Fibroblast of skin of right biceps (primary cell): ENCODE data around the gene ZNF80.
"Not testable (repeated sequence)": the region's sequence is repeated elsewhere in the genome, so short reads cannot be mapped to it uniquely, and the experiment has no call there.

Experiments
- DNase-seq: peaks from one replicate; pipeline ENCODE4 v3.0.0-alpha.2; 2013

Gene ZNF80

DNA sequence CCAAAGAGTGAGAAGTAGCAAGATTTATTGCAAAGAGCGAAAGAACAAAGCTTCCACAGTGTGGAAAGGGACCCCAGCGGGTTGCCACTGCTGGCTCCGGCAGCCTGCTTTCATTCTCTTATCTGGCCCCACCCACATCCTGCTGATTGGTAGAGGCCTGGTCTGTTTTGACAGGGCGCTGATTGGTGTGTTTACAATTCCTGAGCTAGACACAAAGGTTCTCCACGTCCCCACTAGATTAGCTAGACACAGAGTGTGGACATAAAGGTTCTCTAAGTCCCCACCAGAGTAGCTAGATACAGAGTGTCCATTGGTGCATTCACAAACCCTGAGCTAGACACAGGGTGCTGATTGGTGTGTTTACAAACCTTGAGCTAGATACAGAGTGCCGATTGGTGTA is at the start of gene ZNF80:
TSS of gene ZNF80 (minus strand) at position 101 of the 400 bp plus-strand sequence. CDS start 504 bp downstream, outside the sequence.
- not testable (repeated sequence) for DNase-seq

DNA sequence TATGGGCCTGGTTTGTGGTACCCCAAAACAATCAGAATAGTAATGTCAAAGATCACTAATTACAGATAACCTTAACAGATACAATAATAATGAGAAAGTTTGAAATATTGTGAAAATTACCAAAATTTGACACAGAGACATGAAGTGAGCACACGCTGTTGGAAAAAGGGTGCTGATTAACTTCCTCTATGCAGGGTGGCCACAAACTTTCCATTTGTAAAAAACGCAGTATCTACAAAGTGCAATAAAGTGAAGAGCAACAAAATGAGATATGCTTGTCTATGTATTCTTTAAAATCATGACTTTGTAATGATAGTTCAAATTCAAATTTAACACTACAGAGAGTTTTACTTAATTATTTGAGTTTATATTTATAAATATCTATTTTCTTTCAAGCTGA is 48.9 kb upstream of the ZNF80 start:
- DNase-seq = no peak

DNA sequence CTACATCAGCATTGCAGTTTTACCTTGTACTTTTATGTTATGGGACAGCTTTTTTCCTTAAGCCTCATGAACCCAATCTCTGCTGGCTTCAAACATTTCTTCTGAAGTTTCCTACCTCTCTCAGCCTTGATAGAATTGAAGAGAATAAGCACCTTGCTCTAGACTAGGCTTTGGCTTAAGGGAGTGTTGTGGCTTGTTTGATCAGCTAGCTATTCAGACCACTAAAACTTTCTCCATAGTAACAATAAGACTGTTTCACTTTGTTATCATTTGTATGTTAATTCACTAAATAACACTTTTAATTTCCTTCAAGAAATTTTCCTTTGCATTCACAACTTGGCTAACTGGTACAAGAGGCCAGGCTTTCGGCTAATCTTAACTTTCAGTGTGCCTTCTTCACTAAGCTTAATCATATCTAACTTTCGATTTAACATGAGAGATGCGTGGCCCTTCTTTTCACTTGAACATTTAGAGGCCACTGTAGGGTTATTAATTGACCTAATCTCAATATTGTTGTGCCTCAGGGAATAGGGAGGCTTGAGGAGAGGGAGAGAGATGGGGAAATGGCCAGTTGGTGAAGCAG is 48.4 kb upstream of the ZNF80 start:
- DNase-seq = no peak

DNA sequence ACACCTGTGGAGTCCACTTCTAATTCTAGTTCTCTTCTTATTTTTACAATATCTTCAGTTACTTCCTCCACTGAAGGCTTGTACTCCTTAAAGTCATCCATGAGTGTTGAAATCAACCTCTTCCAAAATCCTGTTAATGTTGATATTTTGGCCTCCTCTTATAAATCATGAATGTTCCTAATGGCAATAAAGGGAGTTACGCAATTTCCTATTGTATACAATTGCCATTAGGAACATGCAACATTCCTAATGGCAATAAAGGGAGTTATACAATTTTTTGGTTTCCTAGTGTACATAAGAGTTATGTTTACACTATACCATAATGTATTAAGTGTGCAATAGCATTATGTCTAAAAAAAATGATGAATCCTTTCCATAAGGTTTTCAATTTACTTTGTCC is 47.3 kb upstream of the ZNF80 start:
- no peak for DNase-seq

DNA sequence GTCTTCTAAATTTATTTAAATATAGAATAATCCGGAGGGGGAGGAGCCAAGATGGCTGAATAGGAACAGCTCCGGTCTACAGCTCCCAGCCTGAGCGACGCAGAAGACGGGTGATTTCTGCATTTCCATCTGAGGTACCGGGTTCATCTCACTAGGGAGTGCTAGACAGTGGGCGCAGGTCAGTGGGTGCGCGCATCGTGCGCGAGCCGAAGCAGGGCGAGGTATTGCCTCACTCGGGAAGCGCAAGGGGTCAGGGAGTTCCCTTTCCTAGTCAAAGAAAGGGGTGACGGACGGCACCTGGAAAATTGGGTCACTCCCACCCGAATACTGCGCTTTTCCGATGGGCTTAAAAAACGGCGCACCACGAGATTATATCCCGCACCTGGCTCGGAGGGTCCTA is 39.5 kb upstream of the ZNF80 start:
- not testable (repeated sequence) for DNase-seq

DNA sequence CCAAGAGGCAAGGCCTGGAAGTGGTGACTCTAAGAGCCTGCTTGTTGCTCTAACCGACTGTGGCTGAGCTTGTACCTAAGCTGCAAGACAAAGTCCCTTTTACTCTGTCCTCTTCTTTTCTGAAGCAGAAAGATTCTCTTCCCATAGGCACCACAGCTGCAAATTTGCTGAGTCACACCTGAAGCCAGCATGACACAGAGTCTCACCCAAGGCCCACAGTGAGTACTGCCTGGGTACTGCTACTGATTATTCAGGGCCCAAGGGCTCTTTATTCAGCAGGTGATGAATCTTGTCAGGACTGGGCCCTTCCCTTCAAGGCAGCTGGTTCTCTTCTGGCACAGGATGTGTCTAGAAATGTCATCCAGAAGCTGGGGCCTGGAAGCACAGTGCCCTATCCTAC is 37.6 kb upstream of the ZNF80 start:
- peak; percentile 9 for DNase-seq

DNA sequence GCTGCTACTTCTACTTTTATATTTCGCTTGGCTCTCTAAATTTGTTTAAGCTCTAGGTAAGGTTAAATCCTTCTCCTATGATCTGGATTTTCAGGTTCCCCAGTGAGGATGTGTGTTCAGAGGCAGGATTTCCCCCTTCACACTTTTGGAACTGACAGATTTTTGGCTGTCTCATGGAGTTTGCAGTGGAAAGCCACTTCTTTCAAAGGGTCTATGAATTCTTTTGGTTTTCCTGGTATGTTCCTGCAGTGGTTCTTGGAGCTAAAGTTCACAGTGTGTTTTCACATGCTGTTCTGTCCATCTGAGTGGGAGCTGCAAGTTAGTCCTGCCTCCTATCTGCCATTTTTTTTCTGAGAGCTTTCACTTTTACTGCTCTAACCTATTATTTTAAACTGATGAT is 34.9 kb upstream of the ZNF80 start:
- no peak for DNase-seq

DNA sequence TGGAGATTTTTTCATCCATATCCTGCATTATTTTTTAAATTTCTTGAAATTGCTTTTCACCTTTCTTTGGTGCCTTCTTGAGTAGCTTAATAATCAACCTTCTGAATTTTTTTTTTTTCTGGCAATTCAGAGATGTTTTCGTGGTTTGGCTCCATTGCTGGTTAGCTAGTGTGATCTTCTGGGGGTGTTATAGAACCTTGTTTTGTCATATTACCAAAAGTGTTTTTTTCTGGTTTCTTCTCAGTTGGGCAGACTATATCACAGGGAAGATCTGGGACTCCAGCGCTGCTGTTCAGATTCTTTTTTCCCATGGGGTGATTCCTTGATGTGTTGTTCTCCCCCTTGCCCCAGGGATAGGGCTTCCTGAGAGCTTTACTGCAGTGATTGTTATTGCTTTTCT is 32.6 kb upstream of the ZNF80 start:
- no peak for DNase-seq

DNA sequence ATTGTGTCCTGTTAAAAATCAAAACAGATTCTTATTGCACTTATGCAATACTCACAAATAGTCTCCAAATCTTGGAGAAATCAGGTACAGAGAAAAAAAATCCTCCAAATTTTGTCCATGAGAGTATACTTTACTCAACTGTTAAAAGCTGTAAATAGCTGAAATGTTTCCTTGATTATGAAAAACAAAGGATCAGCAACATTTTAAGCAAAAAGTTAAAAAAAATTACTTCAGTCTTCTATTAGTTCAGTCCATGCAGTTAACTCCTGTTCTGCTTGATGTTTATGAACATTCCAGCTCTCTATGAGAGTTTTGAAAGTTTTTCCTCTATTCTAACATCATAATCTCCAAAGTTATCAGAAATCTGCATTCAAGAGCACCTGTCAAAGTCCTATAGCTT is 22.8 kb upstream of the ZNF80 start:
- no peak for DNase-seq

DNA sequence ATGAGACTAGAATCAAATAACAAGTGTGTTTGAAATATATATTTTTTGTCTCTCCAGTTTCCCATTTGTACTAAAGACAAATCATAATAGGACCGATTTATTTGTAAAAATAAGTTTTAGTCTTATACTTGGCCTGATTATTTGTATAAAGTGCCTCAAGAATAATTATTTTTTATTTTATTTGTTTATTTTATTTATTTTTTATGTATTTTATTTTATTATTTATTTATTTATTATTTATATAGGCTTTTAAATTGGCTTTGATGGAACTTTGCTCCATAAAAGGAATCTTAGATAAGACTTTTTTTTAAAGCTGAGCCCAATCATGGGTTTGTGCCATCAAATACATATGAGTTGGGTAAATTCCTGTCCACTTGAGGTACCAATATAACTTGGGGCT is 22.2 kb upstream of the ZNF80 start:
- DNase-seq = no peak

DNA sequence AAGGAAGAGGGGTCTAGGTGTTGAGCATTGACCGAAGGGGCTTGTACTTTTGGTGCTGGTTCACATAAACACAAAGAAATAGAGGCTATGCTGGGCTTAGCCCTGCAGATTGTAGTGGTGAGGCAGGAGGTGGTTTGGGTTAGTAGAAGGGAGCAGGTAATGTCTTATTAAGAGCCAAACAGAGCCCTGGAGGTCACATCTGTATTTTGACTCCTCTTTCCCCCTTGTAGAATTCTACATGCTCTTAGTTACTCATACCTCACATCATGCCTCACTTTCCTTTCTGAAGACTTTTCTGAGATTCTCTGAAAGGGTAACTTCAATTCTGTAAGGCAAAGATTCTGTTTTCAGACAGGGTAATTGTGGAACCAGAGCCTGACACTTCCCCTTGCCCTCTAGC is 16.1 kb upstream of the ZNF80 start:
- DNase-seq = no peak

DNA sequence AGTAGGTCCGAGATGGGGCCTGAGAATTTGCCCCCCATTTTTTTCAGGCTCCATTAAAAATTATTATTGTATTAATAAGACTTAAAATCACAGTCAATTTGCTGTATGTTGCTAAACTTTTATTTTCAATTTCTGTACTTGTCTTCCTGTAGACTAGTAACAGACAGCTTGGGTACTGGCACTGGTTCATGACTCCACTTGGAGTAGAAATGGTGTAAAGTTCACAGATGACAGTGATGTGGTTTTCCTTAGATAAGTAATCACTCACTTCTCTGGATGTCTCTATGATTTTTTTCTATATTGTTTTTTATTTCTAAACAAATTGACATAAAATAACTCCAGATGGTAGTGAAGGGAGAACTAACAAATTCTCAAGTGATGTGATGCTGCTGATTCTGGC is 15.6 kb upstream of the ZNF80 start:
- DNase-seq = no peak

DNA sequence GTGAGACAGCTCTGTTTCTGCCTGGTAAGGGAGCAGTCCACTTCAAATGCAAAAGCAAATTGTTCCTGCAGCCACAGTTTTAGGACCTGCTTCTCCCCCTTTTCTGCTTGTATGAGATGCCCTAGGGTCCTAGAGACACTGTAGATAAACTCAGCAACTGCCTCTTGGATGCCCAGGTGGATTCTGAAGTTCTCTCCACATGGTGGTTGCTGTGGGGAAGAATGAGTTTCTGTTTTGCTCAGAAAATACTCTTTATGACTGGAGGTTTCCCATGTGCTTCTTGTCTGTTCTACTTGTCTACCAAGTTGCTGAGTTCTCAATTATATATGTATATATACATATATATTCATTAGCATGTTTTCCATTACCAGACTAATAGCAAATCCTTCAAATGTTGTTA is 5.6 kb upstream of the ZNF80 start:
- no peak for DNase-seq

DNA sequence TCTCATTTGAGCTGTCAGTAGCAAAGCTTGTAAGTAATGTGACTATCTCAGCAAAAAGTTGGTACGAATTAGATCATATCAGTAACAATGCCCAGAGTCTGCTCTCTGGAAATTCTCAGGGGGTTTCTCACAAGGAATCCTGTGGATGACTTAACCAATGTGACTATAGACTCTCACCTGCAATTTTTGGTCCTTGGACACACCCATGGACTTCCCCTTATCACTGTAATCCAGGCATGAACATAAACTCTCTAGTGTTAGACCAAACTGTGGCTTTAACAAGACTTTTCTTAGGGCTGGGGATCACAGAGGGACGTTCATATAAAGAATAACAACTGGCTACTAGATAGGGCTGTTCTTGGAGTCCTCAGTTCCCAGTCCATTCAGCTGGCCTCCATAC is 3.9 kb upstream of the ZNF80 start:
- DNase-seq = no peak

DNA sequence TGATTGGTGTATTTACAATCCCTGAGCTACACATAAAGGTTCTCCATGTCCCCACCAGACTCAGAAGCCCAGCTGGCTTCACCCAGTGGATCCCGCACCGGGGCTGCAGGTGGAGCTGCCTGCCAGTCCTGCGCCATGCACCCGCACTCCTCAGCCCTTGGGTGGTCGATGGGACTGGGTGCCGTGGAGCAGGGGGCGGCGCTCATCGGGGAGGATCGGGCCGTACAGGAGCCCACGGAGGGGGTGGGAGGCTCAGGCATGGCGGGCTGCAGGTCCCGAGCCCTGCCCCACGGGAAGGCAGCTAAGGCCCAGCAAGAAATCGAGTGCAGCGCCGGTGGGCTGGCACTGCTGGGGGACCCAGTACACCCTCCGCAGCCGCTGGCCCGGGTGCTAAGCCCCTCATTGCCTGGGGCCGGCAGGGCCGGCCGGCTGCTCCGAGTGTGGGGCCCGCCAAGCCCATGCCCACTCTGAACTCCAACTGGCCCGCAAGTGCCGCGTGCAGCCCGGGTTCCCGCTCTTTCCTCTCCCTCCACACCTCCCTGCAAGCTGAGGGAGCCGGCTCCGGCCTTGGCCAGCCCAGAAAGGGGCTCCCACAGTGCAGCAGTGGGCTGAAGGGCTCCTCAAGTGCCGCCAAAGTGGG is 888 bp upstream of the ZNF80 start:
- not testable (repeated sequence) for DNase-seq

DNA sequence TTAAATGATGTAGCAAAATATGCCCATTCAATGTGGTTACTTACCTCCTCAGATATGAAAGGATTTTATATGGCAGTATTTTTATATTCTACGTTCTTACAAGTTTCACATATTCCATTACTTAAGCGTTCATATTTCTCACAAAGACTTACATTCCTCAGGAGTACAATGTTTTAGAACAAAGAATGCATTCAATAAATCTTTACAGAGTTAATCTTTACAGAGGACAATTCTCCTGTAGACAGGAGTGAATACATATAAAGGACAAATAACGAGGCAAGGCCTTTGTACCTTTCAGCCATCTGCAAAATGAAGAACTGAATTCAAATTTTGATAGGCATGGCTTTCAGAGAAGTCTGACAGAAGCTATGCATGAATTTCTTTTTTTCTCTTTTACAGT is 1.9 kb downstream of the ZNF80 start:
- no peak for DNase-seq

DNA sequence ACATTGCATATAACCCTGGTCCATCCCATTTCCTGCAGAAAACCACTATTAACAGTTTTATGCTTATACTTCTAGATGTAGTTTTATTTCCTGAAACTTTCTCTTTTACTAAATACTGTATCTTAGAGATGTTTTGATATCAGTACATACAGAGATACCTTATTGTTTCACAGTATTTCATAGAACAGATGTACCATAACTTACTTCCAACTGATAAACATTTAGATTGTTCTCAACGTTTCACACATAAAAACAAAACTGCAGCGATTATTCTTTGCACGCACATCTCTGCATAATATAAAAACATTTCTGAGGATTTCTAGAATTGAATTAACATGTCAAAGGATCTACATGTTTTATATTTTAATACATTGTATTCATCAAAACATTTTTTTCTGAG is 2.6 kb downstream of the ZNF80 start:
- no peak for DNase-seq

DNA sequence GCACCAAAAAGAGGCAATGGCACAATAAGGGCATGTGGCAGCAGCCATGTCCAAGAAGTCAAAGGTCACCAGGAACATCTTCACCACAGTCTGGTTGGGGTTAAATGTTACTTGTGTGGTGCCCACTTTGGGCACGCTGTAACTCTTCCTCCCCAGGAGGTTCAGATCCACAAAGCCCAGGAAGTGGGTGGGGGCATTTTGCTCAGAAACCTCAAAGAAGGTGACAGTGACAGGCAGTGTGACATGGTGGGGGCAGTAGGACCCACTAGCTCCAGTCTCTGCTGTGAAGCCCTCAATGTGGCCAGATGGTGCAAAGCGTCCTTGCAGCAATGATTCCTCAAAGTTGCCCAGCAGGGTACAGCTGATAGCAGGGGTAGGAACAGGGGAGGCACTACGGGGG is 5.8 kb downstream of the ZNF80 start:
- no peak for DNase-seq

DNA sequence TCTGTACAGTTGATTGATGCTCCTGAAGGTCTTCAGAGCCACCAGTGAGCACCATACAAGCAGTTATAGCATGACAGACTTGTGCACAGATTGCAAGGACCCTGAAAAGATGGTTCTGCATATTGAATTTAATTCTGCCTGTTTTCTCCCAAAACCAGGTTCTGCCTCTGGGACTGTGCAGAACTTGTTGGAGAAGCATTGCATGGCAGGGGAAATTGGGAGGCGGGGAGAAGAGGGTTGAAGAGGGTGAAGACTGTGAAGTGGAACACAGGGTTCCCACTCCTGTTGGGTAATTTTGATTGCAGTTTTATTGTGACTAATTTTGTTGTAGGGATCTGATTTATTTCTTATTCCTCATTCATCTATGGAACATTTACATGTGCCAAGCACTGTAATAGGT is 10.3 kb downstream of the ZNF80 start:
- DNase-seq = no peak

DNA sequence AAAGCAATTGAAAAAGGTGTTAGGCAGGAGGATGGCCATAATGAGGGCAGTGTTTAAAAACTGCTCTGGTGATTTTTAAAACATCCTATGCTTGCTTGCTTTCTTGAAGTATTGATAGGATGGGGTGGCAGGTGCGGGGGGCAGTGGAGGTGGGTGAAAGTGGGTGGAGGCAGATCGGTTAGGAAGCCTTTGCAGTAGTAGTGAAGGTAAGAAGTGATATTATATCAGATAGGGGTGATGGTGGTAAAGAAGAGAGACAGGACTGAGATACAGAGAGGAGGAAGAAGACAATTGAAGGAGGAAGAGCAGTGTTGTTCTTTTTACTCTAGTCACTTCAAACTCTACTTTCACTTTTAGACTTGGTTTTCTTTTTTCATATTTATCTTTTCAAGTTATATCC is 11.1 kb downstream of the ZNF80 start:
- DNase-seq = no peak

DNA sequence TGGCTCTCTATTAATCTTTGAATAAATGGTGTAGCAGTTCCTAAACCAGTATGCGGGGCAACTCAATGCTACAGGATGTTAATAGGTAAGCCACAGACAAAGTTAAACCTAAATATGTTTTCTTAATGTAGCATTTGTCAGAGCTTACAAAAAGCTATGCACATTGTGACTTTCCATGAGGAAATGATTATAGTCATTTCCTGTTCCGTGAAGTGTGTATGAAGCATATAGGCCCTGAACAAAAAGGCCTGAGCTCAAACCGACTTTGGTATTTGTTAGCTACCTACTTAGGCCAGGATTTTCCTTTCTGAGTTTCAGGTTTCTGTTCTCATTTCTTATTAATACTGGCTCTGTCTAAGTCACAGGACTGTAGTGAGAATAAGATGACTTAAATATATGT is 14.2 kb downstream of the ZNF80 start:
- peak; percentile 46 for DNase-seq

DNA sequence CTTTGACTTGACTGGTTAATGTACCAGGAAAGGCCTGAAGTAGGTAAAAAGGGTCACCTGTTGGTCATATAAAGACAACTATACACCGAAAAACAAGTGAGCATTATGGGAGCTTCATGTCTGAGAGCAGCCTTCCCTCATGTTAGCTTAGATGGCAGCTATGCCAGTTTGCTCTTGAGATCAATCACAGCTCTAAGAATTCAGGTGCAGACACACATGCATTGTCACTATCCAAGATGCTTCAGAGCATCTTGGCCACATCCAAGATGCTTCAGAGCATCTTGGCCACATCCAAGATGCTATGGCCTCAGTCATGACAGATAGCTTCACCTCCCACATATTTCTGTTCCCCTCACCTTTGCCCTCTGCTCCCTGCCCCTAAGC is 15.5 kb downstream of the ZNF80 start:
- no peak for DNase-seq

DNA sequence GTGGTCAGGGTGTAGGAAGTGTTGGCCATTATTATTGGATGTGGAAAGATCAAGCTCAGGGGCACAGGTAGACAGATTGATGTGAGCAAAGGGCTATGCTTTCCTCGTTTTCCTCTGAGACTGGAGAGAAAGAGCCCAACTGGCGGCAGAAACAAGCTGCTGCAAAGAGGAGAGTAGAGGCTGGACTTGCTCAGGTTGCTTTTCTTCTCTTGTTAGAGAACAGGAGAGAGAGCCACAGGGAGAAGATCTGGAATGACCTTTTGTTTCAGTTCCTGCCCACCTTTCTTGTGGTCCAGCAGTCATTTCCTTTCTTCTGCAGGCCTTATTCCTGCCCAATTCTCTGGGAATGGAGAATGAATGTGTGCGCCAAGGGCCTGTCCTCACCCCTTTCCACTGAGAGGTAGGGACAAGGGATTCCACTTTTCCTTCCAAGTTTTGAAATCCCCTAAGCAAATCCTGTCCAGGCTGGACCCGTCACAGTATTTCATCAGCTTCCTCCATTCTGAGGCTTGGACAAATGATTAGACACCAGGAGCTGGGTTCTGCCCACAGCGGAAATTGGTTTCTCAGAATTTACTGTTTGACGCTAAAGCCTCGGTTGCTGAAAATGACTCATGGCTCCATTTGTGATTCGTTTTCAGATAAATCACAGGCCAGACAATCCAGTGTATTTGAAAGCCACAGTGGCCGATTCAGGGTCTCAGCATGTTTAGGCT is 16.1 kb downstream of the ZNF80 start:
- peak; percentile 25 for DNase-seq

DNA sequence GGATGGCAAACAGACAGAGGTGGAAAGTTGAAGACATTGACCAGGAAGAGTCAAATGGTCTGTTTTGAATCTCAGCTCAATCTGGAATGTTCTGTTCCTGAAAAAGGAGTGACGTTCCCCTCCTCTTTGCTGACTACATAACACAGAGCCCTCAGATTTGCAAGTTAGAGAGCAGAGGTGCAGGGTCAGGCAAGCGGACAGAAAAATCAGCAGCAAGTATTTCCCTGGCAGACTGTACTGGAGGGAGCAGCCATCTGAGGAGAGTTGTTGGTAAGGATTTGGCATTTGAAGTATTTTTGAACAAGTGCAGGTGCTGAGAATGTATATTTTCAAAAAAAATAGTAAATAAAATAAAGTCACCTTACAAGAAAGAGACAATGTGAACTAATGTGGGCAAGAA is 17.6 kb downstream of the ZNF80 start:
- no peak for DNase-seq
